ENCODE measurements around the gene LRGUK.
"Not testable (repeated sequence)": the region's sequence is repeated elsewhere in the genome, so short reads cannot be mapped to it uniquely, and the experiment has no call there.

Gene LRGUK

DNA sequence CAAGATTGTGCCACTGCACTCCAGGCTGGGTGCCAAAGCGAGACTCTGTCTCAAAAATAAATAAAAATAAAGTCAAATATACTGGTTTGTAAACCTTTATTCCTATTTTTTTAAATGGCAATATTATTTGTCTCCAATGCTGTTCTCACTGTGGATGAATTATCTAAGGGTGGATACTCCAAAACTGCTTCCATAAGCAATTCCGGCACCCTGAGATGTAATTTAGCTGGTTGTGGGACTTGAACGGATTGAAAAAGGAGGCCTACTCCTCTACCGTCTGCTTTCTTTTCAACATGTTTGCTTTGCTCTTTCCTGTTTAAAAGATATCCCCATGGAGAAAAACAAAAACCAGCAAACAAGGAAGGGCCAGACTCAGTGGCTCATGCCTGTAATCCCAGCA lies 135.2 kb downstream of the LRGUK start:
- no peak for DNase-seq

DNA sequence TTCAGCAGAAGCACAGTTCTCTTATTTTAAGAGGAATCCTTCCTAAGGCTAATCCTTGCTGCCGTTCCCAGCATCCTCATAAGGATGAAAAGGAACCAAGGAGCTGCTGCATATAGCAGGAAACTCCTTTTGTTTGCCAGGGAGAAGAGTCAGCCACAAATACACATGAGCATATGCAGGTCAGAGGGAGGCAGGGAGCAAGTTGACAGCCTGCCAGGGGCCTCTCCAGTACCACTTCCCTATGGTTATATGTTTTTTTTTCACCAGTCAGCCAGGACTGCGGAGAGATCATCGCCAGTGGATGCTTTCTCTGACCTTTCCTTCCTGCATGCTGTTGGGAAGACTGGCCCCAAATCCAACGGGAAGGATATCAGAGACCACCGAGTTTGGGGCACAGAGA lies 149.8 kb downstream of the LRGUK start:
- DNase-seq = no peak

DNA sequence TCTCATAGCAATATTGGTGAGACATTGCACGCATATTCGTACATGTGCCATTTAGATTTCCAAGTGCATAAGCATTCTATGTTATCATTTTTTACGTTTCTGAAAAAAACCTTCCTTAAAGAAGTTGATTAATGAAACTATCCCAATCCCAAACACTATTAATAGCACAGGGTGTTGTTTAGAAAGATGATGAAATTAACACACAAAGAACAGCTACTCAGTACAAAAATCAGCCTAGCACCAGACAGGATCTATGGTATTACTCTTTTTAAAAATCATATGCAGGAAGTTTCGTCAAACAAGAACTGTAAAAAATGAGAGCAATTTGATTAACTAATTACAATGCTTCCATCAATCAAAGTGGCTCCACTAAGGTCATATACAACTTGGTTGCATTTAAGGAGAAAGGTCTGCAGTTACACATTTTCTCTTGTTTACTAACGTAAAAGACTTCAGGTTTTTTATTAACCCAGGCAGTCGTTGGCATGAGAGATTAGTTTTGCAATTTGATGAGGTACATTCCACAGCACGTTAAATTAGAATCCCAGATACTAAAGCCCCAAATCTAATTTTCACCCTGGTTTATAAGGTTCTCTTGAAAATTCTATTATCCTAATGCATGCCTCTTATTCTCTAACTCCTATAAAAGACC lies 151.5 kb downstream of the LRGUK start:
- DNase-seq = no peak

DNA sequence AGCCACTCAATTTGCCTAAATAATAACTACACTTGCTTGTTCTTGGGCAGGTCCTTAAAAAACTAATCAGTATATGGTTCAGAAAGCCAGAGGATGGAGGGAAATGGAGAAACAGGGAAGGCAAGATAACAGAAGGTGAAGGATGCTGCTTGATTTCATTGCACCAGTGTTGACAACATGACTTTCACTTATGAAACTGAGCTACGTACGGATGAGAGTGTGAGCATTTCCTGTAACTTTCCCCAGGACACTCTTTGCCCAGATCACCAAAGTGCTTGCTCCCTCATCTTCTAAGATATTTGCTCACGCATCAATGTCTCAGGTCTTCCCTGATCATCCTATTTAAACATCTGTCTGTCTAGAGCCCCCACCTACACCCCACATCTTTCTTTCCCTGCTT lies 152.2 kb downstream of the LRGUK start:
- DNase-seq = no peak

DNA sequence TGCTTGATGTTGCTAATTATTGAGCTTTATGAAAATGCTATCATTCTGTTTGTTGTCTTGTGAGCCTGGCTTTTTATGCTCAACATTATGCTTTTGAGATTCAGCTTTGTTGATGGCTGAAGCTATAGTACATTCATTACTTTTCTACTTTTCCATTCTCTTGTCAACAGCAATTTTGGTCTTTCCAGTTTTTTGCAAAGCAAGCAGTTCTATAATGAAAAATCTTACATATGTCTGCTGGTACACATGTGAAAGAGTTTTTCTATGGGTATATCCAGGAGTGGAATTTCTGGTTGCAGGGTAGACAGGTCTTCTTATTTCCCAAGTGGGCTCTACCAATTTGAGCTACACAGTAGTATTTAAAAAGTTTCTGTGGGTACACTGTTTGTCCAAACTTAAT lies 152.8 kb downstream of the LRGUK start:
- DNase-seq = no peak

DNA sequence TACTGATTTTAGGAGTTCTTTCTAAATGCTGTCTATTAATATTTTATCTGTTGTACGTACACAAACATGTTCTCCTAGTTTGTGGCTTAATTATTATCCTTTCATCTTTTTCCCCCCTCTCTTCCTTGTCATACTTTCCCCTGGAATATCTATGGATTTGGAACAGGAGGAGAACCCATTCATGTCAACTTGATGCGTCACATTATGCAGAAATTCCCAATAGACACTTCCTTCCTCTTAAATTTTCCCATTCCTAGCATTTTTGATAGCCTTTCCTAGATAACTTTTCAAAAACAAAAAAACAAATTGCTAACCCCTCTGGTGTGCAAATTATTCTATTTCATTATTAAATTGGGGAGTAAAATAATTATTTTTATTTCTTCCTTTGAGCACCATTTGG lies 153.4 kb downstream of the LRGUK start:
- DNase-seq = no peak

DNA sequence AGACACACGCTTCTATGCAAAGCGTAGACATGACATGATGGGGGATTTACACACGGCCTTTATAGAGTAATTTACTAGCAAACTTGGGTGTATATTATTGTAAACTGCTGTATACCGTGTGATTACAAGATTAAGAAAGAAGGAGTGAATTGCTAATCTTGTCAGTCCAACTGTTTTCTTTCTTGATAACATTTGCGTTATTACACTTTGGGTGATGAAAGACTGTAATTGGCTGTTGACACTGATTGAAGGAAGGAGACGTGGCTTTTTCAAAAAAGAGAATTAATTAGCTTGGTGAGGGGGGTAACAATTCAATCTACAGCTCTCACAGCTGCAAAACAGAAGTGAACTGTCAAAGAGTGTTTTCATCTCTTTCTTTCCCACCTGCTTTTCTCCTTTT lies 156.9 kb downstream of the LRGUK start:
- no peak for DNase-seq

DNA sequence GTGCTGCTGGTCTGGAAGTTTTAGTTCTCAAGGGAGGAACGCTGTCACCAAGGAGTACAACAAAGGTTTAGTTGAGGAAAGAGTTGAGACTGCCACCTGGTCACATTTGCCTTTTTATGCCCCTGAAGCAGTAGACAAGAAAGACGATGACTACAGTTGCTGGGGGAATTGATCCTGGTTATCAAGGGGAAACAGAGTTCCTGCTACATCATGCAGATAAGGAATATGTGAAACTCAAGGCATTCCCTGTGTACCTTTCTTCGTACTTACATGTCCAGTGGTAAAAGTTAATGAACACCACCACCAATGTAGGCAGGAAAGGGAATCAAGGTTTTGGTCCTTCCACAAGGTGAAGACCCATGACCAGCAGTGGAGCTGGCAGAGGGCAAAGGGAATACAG lies 157.8 kb downstream of the LRGUK start:
- no peak for DNase-seq

DNA sequence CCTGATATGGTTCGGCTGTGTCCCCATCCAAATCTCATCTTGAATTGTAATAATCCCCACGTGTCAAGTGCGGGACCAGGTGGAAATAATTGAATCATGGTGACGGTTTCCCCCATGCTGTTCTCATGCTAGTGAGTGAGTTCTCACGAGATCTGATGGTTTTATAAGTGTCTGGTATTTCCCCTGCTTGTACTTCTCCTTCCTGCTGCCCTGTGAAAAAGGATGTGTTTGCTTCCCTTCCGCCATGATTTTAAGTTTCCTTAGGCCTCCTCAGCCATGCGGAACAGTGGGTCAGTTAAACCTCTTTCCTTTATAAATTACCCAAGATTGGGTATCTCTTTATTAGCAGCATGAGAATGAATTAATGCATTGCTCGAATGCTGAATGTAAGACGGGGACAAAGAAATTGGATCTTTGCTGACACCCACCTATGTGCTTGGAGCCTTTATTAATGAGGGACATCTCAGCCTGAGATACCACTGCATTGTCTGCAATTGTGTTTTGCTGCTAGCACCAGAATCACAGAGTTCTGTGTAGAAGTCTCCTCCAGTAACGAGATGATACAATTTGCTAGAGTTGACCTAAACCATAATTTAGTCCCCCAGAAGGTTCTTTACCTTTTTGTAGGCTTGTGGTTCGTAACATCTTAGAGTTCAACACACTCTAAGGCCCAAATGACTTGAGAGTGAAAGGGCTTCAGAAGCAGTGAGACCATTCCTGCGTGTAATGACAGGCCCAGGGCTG lies 160.9 kb downstream of the LRGUK start:
- DNase-seq = no peak

DNA sequence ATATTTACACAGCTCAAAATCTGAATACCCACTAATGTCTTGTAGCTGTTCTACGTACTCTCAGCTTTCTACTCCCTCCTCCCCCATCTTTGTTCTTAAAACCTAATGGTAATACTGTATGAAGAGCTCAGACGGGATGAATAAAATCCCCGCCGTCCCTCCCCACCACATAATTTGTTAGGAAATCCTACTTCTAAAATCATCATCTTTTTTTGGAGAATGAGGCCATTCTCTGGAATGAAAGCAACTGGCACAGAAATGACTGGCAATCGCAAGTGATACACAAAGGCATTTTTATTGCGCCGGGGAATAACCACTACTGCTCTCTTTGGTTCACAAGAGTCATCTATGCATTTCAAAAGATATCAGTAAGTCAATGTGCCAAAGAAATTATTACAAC lies 162.3 kb downstream of the LRGUK start:
- DNase-seq = no peak

DNA sequence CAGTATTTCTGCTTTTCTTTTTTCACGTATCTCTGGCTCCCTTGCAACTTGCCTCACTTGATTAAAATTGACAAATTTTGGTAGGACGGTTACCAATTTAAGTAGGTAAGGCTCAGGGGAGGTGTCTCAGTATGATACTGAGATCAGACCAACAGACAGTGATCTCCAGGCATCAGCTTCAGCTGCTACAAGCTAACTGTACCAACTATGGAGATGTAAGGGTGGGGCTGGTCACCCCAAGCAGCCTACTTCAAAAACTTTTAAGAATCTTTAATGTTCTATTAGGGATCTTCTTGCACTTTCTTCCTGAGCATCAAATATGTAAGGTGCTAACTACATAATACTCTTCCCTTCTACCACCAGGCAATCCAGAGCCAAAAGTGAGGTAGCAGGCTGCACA lies 162.7 kb downstream of the LRGUK start:
- DNase-seq = no peak

DNA sequence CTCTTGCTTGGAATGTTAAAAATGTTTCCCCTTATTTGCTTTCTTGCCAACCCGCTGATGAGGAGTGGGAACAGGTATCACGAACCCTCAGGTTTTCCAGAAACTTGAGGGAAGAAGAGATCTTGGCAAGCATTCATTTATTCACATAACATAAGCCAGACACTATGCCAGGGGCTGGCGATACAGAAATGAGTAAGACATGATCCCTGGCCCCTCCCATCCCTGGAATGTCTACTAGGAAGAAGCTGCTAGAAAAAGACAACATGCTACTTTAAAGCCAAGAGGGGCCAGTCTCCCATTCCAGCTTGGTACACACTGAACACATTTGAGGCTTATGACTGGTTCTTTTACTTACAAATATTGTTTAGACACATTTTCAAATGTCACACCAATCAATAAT lies 163.1 kb downstream of the LRGUK start:
- DNase-seq = no peak

DNA sequence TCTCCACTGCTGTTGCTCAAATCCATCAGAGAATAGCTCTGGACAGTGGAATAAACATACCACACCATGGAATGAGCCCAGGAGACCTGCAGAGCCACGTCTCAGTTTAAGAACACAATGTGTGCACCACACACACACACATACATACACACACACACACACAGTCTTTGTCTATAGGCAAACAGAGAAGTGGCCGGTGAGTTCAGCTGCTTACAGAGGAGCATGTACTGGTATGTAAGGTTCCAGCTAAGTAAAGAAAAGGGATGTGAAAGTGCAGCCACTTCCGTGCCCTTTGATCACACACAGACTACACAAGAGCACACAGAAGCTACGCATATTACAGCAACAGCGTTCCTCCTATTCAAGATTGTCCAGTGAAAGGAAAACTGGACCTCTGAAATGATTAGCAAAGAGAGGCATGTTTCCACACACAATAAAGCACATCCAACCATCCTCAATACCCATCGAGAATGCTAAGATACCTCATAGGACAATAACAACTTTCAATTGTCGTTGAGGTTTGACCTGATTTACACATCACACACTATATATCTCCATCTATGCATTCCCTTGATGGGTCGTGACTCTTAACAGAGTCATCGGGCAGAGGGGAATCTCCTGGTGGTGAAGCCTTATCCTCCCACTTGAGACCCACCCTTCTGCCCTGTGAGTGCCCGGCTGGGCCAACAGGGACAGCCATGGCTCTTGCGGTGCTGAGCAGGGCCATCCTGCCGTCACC lies 166.0 kb downstream of the LRGUK start:
- DNase-seq = no peak

DNA sequence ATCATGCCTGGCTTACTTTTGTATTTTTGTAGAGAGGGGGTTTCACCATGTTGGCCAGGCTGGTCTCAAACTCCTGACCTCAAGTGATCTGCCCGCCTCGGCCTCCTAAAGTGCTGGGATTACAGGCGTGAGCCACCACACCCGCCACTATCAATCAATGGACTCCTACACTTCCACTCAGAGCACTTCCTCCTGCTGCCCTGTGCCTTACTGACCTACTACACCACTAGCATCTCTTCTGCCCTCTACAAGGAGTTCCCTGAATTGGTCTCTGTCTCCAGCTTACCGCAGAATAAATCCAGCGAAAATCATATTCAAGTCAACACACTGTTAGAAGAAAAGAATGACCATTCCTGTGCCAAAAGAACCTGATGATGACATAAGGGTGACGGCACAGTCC lies 168.8 kb downstream of the LRGUK start:
- DNase-seq = not testable (repeated sequence)

DNA sequence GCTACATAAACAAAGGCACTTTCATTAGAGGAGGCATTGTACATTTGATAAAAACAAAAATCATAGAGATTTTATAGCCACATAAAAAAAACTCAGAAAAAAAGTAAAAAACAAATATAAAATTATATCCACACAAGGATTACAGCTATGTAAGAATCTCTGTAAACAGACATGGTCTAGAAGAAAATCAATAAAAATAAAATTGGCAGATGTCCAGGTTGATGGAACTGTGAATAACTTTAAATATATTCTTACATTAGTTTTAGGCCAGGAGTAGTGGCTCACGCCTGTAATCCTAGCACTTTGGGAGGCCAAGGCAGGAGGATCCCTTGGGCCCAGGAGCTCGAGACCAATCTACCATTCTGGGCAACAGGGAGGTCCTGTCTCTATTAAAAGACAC lies 170.3 kb downstream of the LRGUK start:
- no peak for DNase-seq

DNA sequence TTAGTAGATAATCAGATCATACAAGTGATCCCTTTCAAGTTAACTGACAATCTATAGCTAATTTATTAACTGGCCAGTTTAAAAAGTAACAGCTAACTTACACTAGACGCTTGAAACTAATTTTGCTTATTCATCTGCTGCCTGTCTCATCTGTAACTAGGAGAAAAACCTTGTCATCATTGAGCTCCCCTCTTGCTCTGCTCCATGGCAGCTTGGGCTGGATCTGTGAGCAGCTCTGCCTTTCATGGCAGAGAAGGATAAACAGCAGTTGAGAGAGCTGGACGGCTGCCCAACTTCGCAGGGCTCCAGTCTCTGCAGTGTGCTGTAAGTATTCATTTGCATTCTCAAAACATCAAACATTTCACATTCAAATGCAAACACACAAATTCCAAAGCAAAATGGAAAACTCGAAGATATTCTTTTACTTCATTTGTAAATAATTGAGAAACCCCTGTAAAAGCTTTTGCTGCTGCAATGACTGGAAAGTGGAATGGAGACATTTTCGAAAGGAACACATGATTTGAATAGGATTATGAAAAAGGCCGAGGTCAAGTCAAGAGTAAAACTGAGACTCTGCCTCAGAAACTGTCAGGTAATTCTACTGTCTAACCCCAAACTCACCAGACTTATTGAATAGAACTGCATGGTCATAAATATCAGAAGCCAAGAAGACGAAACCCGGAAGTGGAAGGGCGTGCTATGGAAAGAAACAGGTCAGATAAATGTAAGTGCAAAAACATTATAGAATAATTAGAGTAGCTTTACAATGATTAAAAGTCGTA lies 172.0 kb downstream of the LRGUK start:
- DNase-seq = no peak

DNA sequence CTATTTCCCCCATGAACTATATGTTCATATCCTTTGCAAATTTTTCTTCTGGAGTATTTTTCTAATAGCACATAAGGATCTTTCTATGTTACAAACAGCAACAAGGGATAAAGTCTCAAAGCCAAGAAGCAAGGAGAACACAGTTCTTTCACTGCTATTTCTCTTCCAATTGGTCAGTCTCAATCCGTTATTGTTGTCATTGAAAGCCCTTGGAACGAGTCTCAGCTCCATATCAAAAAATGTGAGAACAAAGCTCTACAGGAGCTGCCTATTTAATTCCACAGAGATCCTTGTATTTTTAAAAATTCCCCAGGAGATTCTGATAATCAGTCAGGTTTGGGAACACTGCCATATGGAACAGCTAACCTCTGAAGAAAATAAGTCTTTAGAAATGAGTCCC lies 173.8 kb downstream of the LRGUK start:
- DNase-seq = no peak

DNA sequence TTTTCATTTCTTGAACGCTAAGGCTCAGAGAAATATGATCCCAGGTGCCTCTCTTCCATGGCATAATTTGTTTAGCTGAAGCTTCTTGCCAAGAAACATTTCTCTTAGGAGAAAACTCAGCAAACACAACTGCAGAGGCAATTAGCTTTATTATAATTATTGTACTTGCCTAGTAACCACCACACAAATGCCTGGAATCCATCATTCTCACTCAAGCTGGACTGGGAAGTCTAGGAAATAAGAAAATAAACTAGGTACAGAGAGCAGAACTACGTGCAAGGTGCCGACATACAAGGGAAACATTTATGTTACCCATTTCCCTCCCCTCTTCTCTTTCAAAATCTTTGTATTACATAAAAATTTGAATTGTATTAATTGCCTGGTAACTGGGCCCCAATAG lies 174.5 kb downstream of the LRGUK start:
- DNase-seq = no peak

DNA sequence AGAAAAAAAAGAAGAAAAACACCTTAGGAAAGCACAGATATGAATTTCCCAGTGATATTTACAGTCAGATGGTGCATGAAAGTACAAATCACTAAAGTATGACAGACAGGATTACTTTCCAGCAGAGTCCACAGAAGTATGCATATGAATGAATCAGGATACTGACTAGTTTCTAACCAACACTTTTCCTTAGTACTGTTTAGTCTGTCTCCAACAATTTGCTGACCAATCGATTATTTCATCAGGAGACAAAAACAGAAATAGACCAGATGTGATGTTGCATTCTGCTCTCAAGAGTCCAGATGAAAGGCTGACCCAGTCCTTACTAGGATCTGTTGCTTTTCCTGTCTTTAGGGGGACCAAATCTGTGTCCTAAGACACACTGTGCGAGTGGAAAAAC lies 175.0 kb downstream of the LRGUK start:
- no peak for DNase-seq

DNA sequence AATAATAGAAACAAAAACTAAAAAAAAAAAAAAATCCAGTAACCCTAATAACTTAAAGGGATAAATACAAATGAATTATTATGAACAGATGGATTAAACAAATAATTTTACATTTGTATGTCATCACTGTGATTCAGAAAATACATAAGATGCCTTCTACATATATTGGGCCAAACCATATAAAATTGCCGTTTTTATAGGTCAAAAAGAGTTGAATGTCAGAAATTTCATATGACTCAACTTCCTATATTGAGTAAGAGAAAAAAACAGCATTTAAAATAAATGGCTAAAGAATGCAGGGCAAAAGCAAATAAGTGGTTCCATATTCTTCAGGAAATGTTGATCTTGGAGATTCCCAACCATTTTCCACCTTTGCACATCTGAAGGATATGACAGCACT lies 180.2 kb downstream of the LRGUK start:
- no peak for DNase-seq

DNA sequence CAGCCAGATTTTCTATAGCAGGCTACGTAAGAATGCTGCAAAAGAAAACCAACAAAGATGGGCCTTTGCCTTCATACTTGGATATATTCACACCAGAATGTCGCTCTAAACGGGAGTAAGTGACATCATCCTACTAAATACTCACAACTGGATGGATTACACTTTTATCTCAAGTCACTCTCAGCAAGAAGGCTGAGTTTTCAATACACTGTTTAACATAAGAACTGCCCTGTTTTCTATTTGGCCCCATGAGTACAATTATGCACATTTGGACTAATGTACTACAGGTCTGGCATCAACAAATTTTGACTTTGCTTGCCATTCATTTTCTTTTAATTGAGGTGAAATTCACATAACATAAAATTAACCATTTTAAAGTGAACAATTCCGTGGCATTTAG lies 181.4 kb downstream of the LRGUK start:
- no peak for DNase-seq

DNA sequence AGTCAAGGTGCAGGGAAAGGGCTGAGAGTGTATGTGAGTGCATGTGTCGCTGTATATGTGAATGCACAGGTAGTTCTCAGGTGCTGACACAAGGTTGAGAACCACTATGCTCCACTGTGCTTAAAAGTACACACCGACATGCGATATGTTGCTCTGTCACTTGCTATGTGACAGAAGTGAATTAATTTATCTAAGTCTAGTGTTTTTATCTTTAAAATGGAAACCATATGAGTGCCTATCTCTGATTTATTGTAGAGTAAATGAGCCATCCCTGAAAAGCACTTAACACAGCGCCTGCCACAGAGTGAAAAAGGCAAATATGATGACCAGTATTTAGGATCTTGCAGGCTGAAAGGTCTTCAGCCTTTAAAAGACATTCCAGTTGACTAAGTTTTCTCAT lies 184.7 kb downstream of the LRGUK start:
- DNase-seq = no peak

DNA sequence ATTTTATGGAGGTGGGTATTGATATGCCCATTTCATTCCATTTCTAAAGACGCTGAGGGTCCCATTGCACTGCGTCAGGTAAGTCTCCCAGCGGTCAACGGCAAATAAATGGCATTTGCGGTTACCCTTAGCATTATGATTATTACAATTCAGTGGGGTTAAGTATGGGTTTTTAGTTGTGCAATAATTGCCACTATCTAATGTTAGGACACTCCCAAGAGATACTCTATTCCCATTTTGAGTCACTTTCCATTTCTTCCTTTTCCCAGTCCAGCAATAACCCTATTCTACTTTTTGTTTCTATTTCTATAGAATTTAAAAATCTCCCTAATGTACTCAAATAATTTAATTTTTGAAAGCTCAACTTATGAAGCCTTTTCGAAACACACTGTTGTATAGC lies 185.6 kb downstream of the LRGUK start:
- no peak for DNase-seq

DNA sequence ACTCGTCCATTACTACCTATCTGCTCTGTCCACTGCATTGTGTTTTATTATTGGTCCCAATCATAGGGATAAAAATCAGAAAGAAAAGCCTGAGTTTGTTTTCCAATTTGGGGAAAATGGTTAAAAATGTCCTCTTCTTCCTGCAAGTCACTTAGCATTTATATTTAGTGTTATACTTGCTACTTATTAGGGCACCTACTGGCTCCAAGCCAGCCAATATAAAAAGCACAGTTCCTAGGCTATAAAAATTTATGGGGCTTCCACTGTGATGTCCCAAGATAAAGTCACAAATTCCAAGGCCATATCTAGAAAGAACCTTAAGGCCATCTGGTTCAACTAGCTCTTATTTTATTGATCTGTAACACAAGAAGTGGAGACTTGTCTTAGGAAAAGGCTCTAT lies 186.4 kb downstream of the LRGUK start:
- no peak for DNase-seq

All from activated CD4-positive, alpha-beta T cell treated with anti-CD3 and anti-CD28 coated beads, Interleukin-2, amount 50 U/mL, for 1 hour (primary cell).